Measurements from ENCODE around the gene HOXA2.

Gene HOXA2

DNA sequence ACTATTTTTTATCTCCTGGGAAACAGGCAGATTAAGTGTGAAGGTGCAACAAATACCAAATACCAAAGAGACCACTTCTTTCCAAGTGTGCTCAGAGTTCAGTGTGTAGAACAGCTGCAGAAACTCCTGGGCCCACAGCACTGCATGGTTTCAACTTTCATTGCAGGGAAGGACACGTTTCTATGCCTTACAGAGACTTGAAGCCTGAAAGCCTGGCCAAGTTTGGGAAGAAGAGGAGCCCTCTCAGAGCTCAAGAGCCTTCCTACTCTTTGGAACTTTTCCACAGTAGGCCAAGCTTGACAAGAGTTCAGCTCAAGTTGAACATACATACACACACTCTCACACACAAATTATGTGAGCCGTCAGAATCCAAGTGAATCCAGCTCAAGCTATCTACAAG lies 25.6 kb upstream of the HOXA2 start:
- no peak overlapping the region for H3K4me3 ChIP-seq (ENCODE audit: low read depth, low read length)
- TF ChIP-seq, protein P1, sequence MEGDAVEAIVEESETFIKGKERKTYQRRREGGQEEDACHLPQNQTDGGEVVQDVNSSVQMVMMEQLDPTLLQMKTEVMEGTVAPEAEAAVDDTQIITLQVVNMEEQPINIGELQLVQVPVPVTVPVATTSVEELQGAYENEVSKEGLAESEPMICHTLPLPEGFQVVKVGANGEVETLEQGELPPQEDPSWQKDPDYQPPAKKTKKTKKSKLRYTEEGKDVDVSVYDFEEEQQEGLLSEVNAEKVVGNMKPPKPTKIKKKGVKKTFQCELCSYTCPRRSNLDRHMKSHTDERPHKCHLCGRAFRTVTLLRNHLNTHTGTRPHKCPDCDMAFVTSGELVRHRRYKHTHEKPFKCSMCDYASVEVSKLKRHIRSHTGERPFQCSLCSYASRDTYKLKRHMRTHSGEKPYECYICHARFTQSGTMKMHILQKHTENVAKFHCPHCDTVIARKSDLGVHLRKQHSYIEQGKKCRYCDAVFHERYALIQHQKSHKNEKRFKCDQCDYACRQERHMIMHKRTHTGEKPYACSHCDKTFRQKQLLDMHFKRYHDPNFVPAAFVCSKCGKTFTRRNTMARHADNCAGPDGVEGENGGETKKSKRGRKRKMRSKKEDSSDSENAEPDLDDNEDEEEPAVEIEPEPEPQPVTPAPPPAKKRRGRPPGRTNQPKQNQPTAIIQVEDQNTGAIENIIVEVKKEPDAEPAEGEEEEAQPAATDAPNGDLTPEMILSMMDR (IDR thresholded peaks at IDR 0.05; ENCODE audit: borderline replicate concordance, insufficient read depth, low read depth, low read length): no peak

DNA sequence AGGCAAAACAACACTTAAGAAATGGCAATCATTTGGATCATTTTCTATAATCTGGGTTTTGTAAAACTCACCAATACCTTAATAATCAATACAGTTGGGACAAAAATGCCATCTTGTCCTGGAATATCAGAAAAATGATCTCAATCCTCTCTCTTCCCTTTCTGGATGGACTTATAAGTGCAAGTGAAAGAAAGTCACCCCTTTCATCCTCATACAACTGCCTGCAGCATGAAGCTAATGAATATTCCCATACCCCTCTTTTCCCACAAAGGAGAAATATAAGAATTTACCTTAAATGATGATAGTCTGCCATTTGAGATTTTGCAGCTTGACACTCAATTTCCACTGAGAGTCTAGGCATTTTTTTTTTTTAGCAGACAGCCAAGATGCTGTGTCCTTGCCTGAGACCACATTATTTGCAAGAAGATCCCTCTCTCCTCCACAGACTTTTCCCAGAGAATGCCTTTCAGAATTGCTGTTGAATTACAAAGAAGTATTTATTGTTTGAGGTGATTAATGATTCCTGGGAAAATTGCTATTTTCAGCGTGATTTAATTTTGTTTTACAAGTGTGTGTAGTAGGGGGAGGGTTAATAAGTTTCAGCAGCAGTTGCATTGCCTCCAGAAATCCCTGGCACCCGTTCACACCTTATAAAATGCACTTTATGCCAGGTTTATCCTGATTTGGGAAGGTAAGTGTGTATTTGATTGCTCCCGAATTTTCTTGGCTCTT lies 24.3 kb upstream of the HOXA2 start:
- TF ChIP-seq, protein P1 (IDR thresholded peaks at IDR 0.05; ENCODE audit: borderline replicate concordance, insufficient read depth, low read depth, low read length): no peak
- no peak overlapping the region for H3K4me3 ChIP-seq (ENCODE audit: low read depth, low read length)

- H3K4me3 ChIP-seq (ENCODE audit: low read depth, low read length): no peak overlapping the region
- TF ChIP-seq, protein P1 (IDR thresholded peaks at IDR 0.05; ENCODE audit: borderline replicate concordance, insufficient read depth, low read depth, low read length): no peak
Observed at GRCh38 chr7:27125986-27126394, 23.5 kb upstream of the HOXA2 start.

DNA sequence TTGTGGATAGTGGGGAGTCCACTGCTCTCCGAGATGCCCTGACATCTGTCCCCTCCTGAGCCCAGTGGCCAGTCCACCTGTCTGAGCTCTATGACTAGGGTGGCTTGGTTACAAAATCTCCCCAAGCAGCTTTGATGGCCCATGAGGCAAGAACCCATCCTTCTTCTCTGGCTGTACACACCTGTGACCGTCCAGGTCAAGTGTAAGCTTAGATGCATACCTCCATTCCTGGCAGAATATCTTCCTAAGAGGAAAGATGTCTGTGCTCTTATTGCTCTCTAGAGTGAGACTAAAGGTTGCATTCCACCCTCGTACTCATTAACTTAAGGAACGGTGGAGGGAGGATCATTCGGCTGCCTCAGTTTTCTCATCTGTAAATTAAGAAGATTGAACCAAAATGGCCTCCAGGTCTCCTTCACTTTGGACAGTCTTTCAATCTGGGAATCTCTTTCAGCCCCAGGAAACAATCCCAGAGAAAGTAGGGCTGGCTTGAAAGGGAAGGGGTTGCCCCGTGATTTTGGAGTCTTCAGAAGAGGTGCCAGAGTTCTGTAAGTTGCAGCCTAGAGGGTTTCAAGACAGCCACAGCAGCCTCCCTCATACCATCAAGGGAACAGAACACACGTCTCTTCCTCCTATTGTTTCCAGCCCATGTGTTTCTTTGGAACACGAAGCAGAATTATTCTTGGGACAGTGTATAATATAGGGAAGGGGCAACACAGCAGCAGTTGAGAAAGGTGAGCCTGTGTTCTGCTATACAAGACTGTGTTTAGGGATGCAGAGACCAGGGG lies 22.6 kb upstream of the HOXA2 start:
- H3K4me3 ChIP-seq (ENCODE audit: low read depth, low read length): no peak overlapping the region
- TF ChIP-seq, protein P1 (IDR thresholded peaks at IDR 0.05; ENCODE audit: borderline replicate concordance, insufficient read depth, low read depth, low read length): no peak

DNA sequence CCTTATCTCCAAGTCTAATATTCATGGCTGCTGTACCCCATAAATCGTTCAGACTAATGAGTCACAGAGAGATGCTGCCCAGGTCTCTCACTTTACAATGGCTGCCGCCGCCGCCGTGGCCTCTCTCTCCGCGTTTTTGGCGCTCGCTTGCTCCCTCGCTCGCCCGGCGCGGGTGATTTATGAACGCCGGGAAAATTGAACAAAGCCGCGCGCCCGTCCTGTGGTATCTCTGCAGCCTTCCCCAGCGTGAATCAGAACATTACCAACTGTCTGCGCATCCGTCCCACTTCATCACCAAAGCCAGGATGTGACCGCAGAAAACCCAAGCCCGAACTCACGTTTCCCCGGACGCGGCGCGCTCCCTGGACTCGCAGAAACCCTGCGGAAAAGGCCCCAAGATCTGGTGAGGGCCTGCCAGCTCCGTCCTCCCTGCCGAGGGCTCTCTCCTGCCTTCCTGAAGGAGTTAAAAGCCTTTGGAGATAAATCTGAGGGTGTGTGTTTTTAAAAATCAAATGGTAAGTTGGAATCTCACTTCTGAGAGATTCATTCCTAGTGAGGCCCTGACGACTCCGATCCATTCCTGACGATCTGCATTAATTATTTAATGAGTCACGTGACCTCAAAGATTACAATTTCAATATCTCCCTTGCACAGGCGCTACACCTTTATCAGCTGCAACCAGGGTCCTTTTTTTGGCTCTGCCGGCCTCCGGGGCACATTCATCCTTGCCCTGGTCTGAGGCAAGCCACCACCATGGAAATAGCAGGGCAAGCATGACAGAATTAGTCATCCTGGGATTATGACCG lies 21.8 kb upstream of the HOXA2 start:
- TF ChIP-seq, protein P1 (IDR thresholded peaks at IDR 0.05; ENCODE audit: borderline replicate concordance, insufficient read depth, low read depth, low read length): no peak
- no peak overlapping the region for H3K4me3 ChIP-seq (ENCODE audit: low read depth, low read length)

DNA sequence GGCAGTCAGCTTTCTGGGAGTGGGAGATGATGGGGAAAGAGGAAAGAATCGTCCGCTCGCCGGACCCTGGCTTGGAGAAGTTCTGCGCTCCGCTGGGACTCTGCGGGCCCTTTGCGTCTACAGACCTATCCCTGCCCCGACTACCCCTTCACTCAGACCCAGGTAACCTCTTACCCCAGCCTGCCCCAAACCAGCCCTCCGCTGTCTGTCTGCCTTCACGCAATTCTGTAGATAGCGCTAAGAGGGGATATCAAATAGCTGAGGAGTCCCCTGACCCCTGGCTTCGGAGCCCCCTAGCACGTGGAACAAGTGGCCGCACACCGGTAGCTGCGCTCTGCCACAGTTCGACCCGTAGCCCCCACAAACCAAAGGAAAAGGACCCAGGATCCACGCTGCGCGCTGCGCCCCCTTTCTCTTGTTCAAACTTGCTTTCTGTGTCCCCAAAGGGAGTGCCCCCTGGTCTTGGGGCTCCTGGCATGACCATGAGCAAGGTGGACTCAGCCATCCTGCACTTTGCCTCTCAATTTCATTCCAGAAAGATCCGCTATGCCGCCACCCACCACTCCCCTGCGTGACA lies 21.1 kb upstream of the HOXA2 start:
- TF ChIP-seq, protein P1 (IDR thresholded peaks at IDR 0.05; ENCODE audit: borderline replicate concordance, insufficient read depth, low read depth, low read length): no peak
- H3K4me3 ChIP-seq (ENCODE audit: low read depth, low read length): no peak overlapping the region

Data from GM12875 (cell line).